Smooth muscle cell of the umbilical artery (primary cell): Measurements from ENCODE around the gene PCSK9. TPM values are rescaled to one million over a fixed set of nuclear protein-coding genes. Genes with fewer than 3 reads are reported as not detected.

Source experiments
- total RNA-seq: library from RNA; depleted of rRNA; stranded (reverse); fragments of >200 nt; gene quantifications from 2 replicates; pipeline ENCODE4 v1.2.3, GENCODE V29; 2014

PCSK9 gene
- 0.89 and 2.4 TPM in 2 replicates for total RNA-seq

GRCh38 chr1:55039342-55040082, at the start of gene PCSK9:
Gene PCSK9, plus strand, starts transcription at chr1:55039548. Its CDS starts 290 bp downstream, at chr1:55039838.

DNA sequence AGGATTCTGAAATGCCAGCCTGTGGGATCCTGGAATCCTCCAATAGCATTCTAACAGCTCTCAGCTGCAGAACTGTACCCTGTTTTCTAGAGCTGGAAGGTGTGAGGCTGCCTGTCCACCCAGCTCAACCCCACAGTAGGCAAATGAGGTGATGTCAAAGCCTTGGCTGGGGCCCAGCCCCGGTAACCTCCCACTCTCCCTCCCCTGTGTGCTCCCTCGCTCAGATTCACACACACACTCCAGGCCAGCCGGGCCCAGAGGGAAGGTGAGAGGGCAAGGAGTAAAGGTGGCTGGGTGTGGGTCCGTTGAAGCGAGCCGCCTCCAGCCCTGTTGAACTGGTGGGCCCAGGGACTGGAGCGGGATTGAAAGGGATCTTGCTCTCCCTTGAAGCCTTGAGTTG, 40.7 kb upstream of the PCSK9 start, which contains the start of gene BSND:
TSS of gene BSND (plus strand) at position 257 of the 400 bp plus-strand sequence. CDS start 254 bp downstream, outside the sequence.

Other genes with a start within 250 kb of the PCSK9 start
- gene TTC22, start 238.2 kb upstream of the PCSK9 start, total RNA-seq, result not detected in 2 replicates
- gene DHCR24, start 152.4 kb upstream of the PCSK9 start, total RNA-seq, result 76.0 and 184 TPM in 2 replicates
- gene TMEM61, start 58.9 kb upstream of the PCSK9 start, total RNA-seq, result not detected in 2 replicates
- not detected in 2 replicates for gene BSND, start 40.6 kb upstream of the PCSK9 start, total RNA-seq
- 32.7 and 49.3 TPM in 2 replicates for gene USP24, start 175.8 kb downstream of the PCSK9 start, total RNA-seq